GM18907 (cell line): ENCODE data around the gene IL21R.

Source experiments
- ATAC-seq: cut with Tn5 transposase; IDR thresholded peaks from one replicate; pipeline ENCODE4 v1.9.1; 2021; ENCODE audit warnings: mild to moderate bottlenecking, moderate library complexity; ENCODE audit not compliant: unreplicated experiment

The IL21R gene

GRCh38 chr16:27462200-27462845 is 60.3 kb downstream of the IL21R start:
- ATAC-seq: no peak

- ATAC-seq: no peak
Measured at GRCh38 chr16:27462846-27463682, 61.1 kb downstream of the IL21R start.

GRCh38 chr16:27463741-27464591 is 62.0 kb downstream of the IL21R start:
- ATAC-seq: no peak

- no peak for ATAC-seq
Measured at GRCh38 chr16:27464626-27465482, 62.9 kb downstream of the IL21R start.

- no peak for ATAC-seq
Measured at GRCh38 chr16:27465483-27465879, 63.5 kb downstream of the IL21R start.

- ATAC-seq: no peak
Measured at GRCh38 chr16:27468941-27469531, 67.1 kb downstream of the IL21R start.

GRCh38 chr16:27470567-27471431 is 68.8 kb downstream of the IL21R start:
- ATAC-seq: no peak

- no peak for ATAC-seq
Measured at GRCh38 chr16:27471661-27472060, 69.7 kb downstream of the IL21R start.

GRCh38 chr16:27472091-27473020 is 70.4 kb downstream of the IL21R start:
- ATAC-seq: no peak

GRCh38 chr16:27473101-27473900 is 71.3 kb downstream of the IL21R start:
- ATAC-seq: no peak

- ATAC-seq: no peak
Measured at GRCh38 chr16:27474041-27474440, 72.1 kb downstream of the IL21R start.

- no peak for ATAC-seq
Measured at GRCh38 chr16:27474921-27475320, 72.9 kb downstream of the IL21R start.

- ATAC-seq: no peak
Measured at GRCh38 chr16:27475561-27475960, 73.6 kb downstream of the IL21R start.

GRCh38 chr16:27476240-27476639 is 74.3 kb downstream of the IL21R start:
- no peak for ATAC-seq

- no peak for ATAC-seq
Measured at GRCh38 chr16:27480761-27481160, 78.8 kb downstream of the IL21R start.

- ATAC-seq: no peak
Measured at GRCh38 chr16:27481282-27481934, 79.4 kb downstream of the IL21R start.
